Astrocyte of the cerebellum (primary cell): ENCODE measurements around the gene LAMB4.

ENCODE experiments used
- DNase-seq: peaks from one replicate; pipeline ENCODE4 v3.0.0-alpha.2; 2011; ENCODE audit warnings: low read depth
- H3K4me3 ChIP-seq: 2 replicates; pipeline ENCODE4 v1.5.1; 2011; ENCODE audit warnings: mild to moderate bottlenecking, low read depth, low read length, moderate library complexity
- CTCF ChIP-seq: IDR thresholded peaks from 2 replicates; pipeline ENCODE4 v1.5.1; 2012; ENCODE audit warnings: low read length, low read depth, moderate library complexity, mild to moderate bottlenecking; ENCODE audit errors: missing control alignments
- in situ Hi-C: cut with HindIII; loops from 2 replicates; pipeline ENCODE4 v1.10.0; 2017; ENCODE audit warnings: low sequenced_read_pairs

Gene LAMB4

DNA sequence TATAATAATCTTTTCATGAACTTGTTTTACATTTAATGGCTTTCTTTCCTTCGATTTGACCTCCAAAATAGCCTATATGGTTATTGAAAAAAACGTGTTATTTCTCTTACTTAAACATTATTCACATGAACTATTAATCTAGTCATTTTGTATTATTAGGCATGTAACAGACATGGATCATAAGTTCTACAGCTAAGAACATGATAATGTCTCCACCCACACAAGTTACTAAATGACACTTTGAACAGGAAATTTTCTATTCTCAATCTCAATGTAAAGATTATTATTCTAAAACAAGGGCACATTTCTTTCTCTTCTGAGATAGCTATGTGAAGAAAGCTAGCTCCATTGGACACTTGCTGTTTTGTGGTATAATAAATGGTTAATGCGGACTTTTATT, 10.0 kb downstream of the LAMB4 start:
- H3K4me3 ChIP-seq, result no peak overlapping the region
- in situ Hi-C loops, result no loop called here
- DNase-seq, result no peak
- TF ChIP-seq CTCF, result no peak

DNA sequence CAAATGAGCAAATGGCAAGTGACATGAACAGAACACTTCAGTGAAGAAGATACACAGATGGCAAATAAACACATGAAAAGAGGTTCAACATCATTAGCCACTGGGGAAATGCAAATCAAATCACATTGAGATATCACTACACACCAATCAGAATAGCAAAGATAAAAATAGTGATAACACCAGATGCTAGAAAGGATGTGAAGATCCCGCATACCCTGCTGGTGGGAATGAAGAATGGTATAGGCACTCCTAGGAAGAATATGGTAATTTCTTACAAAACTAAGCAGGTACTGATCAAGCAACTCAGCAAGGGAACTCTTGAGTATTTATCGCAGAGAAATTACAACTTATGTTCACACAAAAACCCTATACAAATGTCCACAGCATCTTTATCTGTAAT, 11.2 kb downstream of the LAMB4 start:
- TF ChIP-seq CTCF, result no peak
- in situ Hi-C loops, result no loop called here
- no peak overlapping the region for H3K4me3 ChIP-seq
- DNase-seq, result no peak

DNA sequence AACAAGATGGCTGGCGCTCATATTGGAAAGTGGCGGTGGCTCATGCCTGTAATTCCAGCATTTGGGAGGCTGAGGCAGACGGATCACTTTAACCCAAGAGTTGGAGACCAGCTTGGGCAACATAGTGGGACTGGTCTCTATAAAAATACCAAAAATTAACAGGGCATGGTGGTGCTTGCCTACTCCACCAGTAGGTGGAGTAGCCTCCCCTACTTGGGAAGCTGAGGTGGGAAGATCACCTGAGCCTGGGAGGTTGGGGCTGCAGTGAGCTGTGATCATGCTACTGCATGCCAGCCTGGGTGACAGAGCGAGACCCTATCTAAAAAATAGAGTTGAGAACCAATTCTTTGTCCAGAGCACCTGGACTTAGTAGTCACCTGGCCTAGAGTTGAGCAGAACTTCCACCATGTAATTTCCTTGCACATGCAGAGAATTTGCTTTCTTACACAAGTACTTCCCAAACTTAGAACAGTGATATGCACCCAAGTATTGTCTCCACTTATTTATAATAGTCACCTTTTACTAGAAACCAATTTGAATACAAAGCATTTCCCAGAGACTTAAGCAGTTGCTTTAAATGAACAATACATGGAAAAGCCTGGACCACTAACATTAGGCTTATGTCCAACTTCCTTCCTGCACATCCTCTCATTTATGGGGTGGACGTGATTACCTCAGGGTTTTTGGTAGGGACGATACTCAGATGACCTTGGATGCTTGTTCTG, 15.9 kb downstream of the LAMB4 start:
- DNase-seq, result no peak
- TF ChIP-seq CTCF, result peak; percentile 41
- in situ Hi-C loops, result no loop called here
- H3K4me3 ChIP-seq, result no peak overlapping the region

GRCh38 chr7:108112683-108113082, 17.5 kb downstream of the LAMB4 start:
- no peak for TF ChIP-seq CTCF
- no peak overlapping the region for H3K4me3 ChIP-seq
- in situ Hi-C loops, result no loop called here
- DNase-seq, result no peak

DNA sequence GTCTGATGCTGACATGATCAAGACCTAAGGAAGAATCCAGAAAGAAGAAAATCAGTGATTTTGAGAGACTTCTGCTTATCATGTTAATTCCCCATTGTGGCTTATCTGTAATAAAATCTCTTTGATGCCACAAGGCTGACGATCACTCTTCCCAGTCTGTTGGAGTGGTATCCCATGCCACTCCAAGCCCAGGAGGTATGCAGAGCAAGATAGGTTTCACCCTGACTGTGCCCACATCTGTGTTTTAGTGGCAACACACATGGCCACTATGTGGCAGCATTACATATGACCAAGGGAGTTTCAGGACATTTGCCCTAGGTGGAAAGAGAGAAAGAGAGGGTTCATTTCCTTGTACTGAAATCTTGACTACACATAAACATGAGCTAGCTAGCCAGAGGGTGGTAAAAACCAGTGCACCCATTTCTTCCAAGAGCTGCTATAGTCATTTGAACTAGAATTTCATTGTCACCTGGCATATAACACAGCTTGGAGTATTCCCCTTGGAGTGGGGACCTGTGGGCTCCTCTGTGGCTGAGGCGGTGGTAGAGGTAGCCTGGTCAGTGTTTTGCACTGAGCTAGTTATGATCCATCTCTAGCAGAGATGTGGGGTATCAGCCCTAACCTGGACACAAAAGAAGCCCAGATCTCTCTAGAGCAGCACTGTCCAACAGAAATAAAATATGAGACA, 20.8 kb downstream of the LAMB4 start:
- DNase-seq, result no peak

GRCh38 chr7:108108131-108108530, 22.0 kb downstream of the LAMB4 start:
- no peak for DNase-seq
- TF ChIP-seq CTCF, result no peak
- H3K4me3 ChIP-seq, result no peak overlapping the region
- in situ Hi-C loops, result no loop called here

More for the DNA sequence above, 20.8 kb downstream of the LAMB4 start:
- TF ChIP-seq CTCF, result peak; percentile 52
- in situ Hi-C loops, result no loop called here
- H3K4me3 ChIP-seq, result no peak overlapping the region
